CD8-positive, alpha-beta memory T cell (primary cell): ENCODE data around the gene ALAS1. TPM values are rescaled to one million over a fixed set of nuclear protein-coding genes. Genes with fewer than 3 reads are reported as not detected.
A peak's percentile ranks its signal among the peaks of the same experiment; 100 is the strongest.

Experiments
- CTCF ChIA-PET: fragments of 350-600 bp; sonication (Branson Sonifier 250); formaldehyde crosslinking; loops from one replicate; lab custom pipeline; 2021; ENCODE audit warnings: antibody characterized with exemption; lab: Charles Lee
- POLR2A ChIA-PET: fragments of 350-600 bp; sonication (Branson Sonifier 250); formaldehyde crosslinking; loops from one replicate; lab custom pipeline; 2021; ENCODE audit warnings: antibody characterized with exemption; lab: Charles Lee
- DNase-seq, 5 donors: peaks; one replicate each; pipeline versions ENCODE4 v3.0.0 to v3.0.0-alpha.2; 2020 to 2022; ENCODE audit warnings: mixed read lengths in 1 of 5
- H3K27ac ChIP-seq: one replicate; pipeline ENCODE4 v1.7.0; 2013; ENCODE audit warnings: low read depth, mild to moderate bottlenecking, low read length, moderate library complexity
- H3K27me3 ChIP-seq: 2 replicates; pipeline ENCODE4 v1.7.0; 2013; ENCODE audit warnings: low read length, mild to moderate bottlenecking; ENCODE audit not compliant: insufficient read depth, poor library complexity, severe bottlenecking
- H3K36me3 ChIP-seq: 2 replicates; pipeline ENCODE4 v1.7.0; 2013; ENCODE audit warnings: mild to moderate bottlenecking, low read length, moderate library complexity; ENCODE audit not compliant: insufficient read depth
- H3K4me1 ChIP-seq: 2 replicates; pipeline ENCODE4 v1.7.0; 2013; ENCODE audit warnings: mild to moderate bottlenecking, low read length, moderate library complexity; ENCODE audit not compliant: insufficient read depth
- H3K4me3 ChIP-seq: 2 replicates; pipeline ENCODE4 v1.7.0; 2013; ENCODE audit warnings: mild to moderate bottlenecking, low read length
- H3K9me3 ChIP-seq: 2 replicates; pipeline ENCODE4 v1.7.0; 2013; ENCODE audit warnings: mild to moderate bottlenecking, low read length
- H3K27ac Mint-ChIP-seq, 8 donors: one replicate each; pipeline ENCODE4 v1.8.0; 2020 to 2021; ENCODE audit warnings: mixed read lengths in 8 of 8, mild to moderate bottlenecking in 6 of 8, inconsistent platforms in 3 of 8, moderate library complexity in 3 of 8
- H3K27me3 Mint-ChIP-seq, 2 donors: one replicate each; pipeline ENCODE4 v1.8.0; 2020 to 2021; ENCODE audit warnings: mixed read lengths in 2 of 2, mild to moderate bottlenecking in 1 of 2, moderate library complexity in 1 of 2
- H3K36me3 Mint-ChIP-seq, 3 donors: one replicate each; pipeline ENCODE4 v1.8.0; 2020 to 2021; ENCODE audit warnings: mixed read lengths in 3 of 3, inconsistent platforms in 1 of 3, mild to moderate bottlenecking in 1 of 3
- H3K4me1 Mint-ChIP-seq, 3 donors: one replicate each; pipeline ENCODE4 v1.8.0; 2020 to 2021; ENCODE audit warnings: mixed read lengths in 3 of 3, inconsistent platforms in 1 of 3, mild to moderate bottlenecking in 1 of 3
- H3K4me3 Mint-ChIP-seq, 7 donors: one replicate each; pipeline ENCODE4 v1.8.0; 2020 to 2021; ENCODE audit warnings: mixed read lengths in 7 of 7, mild to moderate bottlenecking in 6 of 7, moderate library complexity in 4 of 7, inconsistent platforms in 2 of 7
- H3K9me3 Mint-ChIP-seq, 5 donors: one replicate each; pipeline ENCODE4 v1.8.0; 2020 to 2022; ENCODE audit warnings: mixed read lengths in 5 of 5, mild to moderate bottlenecking in 3 of 5, moderate library complexity in 2 of 5, inconsistent platforms in 1 of 5
- polyA plus RNA-seq: library from polyadenylated mRNA; unstranded; fragments of 300-500 nt; fragmentation: Illumina TruSeq; gene quantifications from one replicate; pipeline ENCODE4 v1.2.3, GENCODE V29; 2021
- total RNA-seq, 2 experiments: library from RNA; stranded (reverse); gene quantifications; one replicate each; pipeline ENCODE4 v1.2.3, GENCODE V29; 2021

Gene ALAS1
- total and polyA plus RNA-seq, 3 experiments from 2014 or later: 32.9 to 73.0 (median 72.2) TPM

- no peaks in the 10 kb centered on the region for H3K36me3 ChIP-seq
- Mint-ChIP-seq H3K4me1 (peaks cover 69 to 91% (median 80%) of the 10 kb centered on the region in 3 donors), H3K36me3 (peaks cover 0 to 55% (median 11%) of the 10 kb centered on the region in 3 donors), H3K27me3 (no peaks in the 10 kb centered on the region), H3K4me3 (peak overlapping the region; percentile 78 to 95 (median 91)), H3K9me3 (no peaks in the 10 kb centered on the region), H3K27ac (peak overlapping the region; percentile 88 to 100 (median 95))
- peak overlapping the region; percentile 82 for H3K4me3 ChIP-seq
- H3K27me3 ChIP-seq: no peaks in the 10 kb centered on the region
- H3K27ac ChIP-seq: peak overlapping the region; percentile 80
- peak in 1 of 5 donors; percentile 41 for DNase-seq
- H3K4me1 ChIP-seq: peaks cover 81% of the 10 kb centered on the region
- POLR2A ChIA-PET: interaction anchor here (0.6 to 2.5 kb wide), 9 partner anchors 9 to 165 kb away, joined by 3 to 12 read pairs (median 3); partner anchors contain the start of genes TWF2 and WDR82
- CTCF ChIA-PET: interaction anchor here (1.1 to 14.4 kb wide), 7 partner anchors 12 to 40 kb away, joined by 3 to 156 read pairs (median 5); partner anchors contain the start of genes GLYCTK and WDR82
- H3K9me3 ChIP-seq: no peaks in the 10 kb centered on the region
These were observed 49.6 kb downstream of the ALAS1 start for GRCh38 chr3:52247409-52248164.

- H3K27ac ChIP-seq: no peak overlapping the region
- Mint-ChIP-seq H3K27me3 (peaks cover 0 to under 1% of the 10 kb centered on the region in 2 donors), H3K4me3 (peak overlapping the region; percentile 68 to 95 (median 89)), H3K36me3 (peaks cover 0 to 57% (median 15%) of the 10 kb centered on the region in 3 donors), H3K9me3 (peaks cover 0 to under 1% (median 0%) of the 10 kb centered on the region in 5 donors), H3K27ac (peak overlapping the region; percentile 88 to 100 (median 94)), H3K4me1 (peaks cover 73 to 93% (median 83%) of the 10 kb centered on the region in 3 donors)
- peaks cover 86% of the 10 kb centered on the region for H3K4me1 ChIP-seq
- POLR2A ChIA-PET: interaction anchor here (0.6 to 2.5 kb wide), 10 partner anchors 9 to 164 kb away, joined by 3 to 12 read pairs (median 3); partner anchors contain the start of genes TWF2 and WDR82
- H3K36me3 ChIP-seq: no peaks in the 10 kb centered on the region
- CTCF ChIA-PET: interaction anchor here (1.1 to 14.4 kb wide), 6 partner anchors 16 to 91 kb away, joined by 3 to 156 read pairs (median 6); partner anchors contain the start of genes GLYCTK and WDR82
- peak in 1 of 5 donors; percentile 47 for DNase-seq
- H3K4me3 ChIP-seq: no peak overlapping the region
- no peaks in the 10 kb centered on the region for H3K27me3 ChIP-seq
- H3K9me3 ChIP-seq: no peaks in the 10 kb centered on the region
These were observed 50.2 kb downstream of the ALAS1 start for GRCh38 chr3:52248165-52248541.

GRCh38 chr3:52248816-52249547, 51.0 kb downstream of the ALAS1 start:
- peak overlapping the region; percentile 88 to 100 (median 96) for H3K27ac Mint-ChIP-seq
- ChIA-PET CTCF (interaction anchor here (1.1 to 14.4 kb wide), 6 partner anchors 17 to 90 kb away, joined by 3 to 156 read pairs (median 6); partner anchors contain the start of genes GLYCTK and WDR82), POLR2A (interaction anchor here (0.7 to 2.5 kb wide), 7 partner anchors 10 to 69 kb away, joined by 3 to 12 read pairs (median 7); partner anchors contain the start of genes TWF2 and WDR82)
- H3K4me3 Mint-ChIP-seq: peak overlapping the region; percentile 5 to 88 (median 52)
- no peaks in the 10 kb centered on the region for H3K27me3 ChIP-seq
- DNase-seq: peak in 2 of 5 donors; percentile 41 to 68
- H3K9me3 Mint-ChIP-seq: peaks cover 0 to 2% (median 0%) of the 10 kb centered on the region in 5 donors
- H3K4me1 Mint-ChIP-seq: peaks cover 73 to 93% (median 84%) of the 10 kb centered on the region in 3 donors
- no peak overlapping the region for H3K4me3 ChIP-seq
- peaks cover 86% of the 10 kb centered on the region for H3K4me1 ChIP-seq
- peaks cover 0 to 65% (median 15%) of the 10 kb centered on the region in 3 donors for H3K36me3 Mint-ChIP-seq
- H3K27me3 Mint-ChIP-seq: peaks cover 0 to 2% of the 10 kb centered on the region in 2 donors
- H3K36me3 ChIP-seq: peaks cover 3% of the 10 kb centered on the region
- H3K27ac ChIP-seq: no peak overlapping the region
- H3K9me3 ChIP-seq: no peaks in the 10 kb centered on the region

- peak in 1 of 5 donors; percentile 41 for DNase-seq
- peaks cover 0 to 2% of the 10 kb centered on the region in 2 donors for H3K27me3 Mint-ChIP-seq
- H3K9me3 ChIP-seq: no peaks in the 10 kb centered on the region
- H3K4me3 ChIP-seq: no peak overlapping the region
- POLR2A ChIA-PET: interaction anchor here (0.7 to 2.5 kb wide), 5 partner anchors 11 to 32 kb away, joined by 4 to 12 read pairs (median 10); partner anchors contain the start of genes TWF2 and WDR82
- peaks cover 0 to 71% (median 15%) of the 10 kb centered on the region in 3 donors for H3K36me3 Mint-ChIP-seq
- no peak overlapping the region for H3K27ac ChIP-seq
- peak overlapping the region in 5 of 7 donors; percentile 8 to 65 (median 16) for H3K4me3 Mint-ChIP-seq
- H3K27ac Mint-ChIP-seq: peak overlapping the region; percentile 86 to 100 (median 94)
- peaks cover 73 to 93% (median 84%) of the 10 kb centered on the region in 3 donors for H3K4me1 Mint-ChIP-seq
- CTCF ChIA-PET: interaction anchor here (1.7 to 14.4 kb wide), 4 partner anchors 10 to 90 kb away, joined by 8 to 156 read pairs (median 48); partner anchors contain the start of genes TWF2 and WDR82
- no peaks in the 10 kb centered on the region for H3K27me3 ChIP-seq
- H3K9me3 Mint-ChIP-seq: peaks cover 0 to 2% (median 0%) of the 10 kb centered on the region in 5 donors
- H3K4me1 ChIP-seq: peaks cover 86% of the 10 kb centered on the region
- H3K36me3 ChIP-seq: peaks cover 10% of the 10 kb centered on the region
These were observed 51.7 kb downstream of the ALAS1 start for GRCh38 chr3:52249683-52250082.

GRCh38 chr3:52250122-52250521, 52.2 kb downstream of the ALAS1 start:
- Mint-ChIP-seq H3K36me3 (peaks cover 0 to 74% (median 15%) of the 10 kb centered on the region in 3 donors), H3K4me1 (peaks cover 71 to 93% (median 84%) of the 10 kb centered on the region in 3 donors), H3K4me3 (peak overlapping the region in 3 of 7 donors; percentile 3 to 63 (median 13)), H3K27ac (peak overlapping the region in 7 of 8 donors; percentile 86 to 100 (median 97)), H3K9me3 (peaks cover 0 to 2% (median 0%) of the 10 kb centered on the region in 5 donors), H3K27me3 (peaks cover 0 to 2% of the 10 kb centered on the region in 2 donors)
- peak in 1 of 5 donors; percentile 28 for DNase-seq
- H3K36me3 ChIP-seq: peaks cover 11% of the 10 kb centered on the region
- POLR2A ChIA-PET: interaction anchor here (0.7 to 4.8 kb wide), 3 partner anchors 21 to 32 kb away, joined by 4 to 86 read pairs (median 7); partner anchors contain the start of gene WDR82
- no peak overlapping the region for H3K27ac ChIP-seq
- peaks cover 86% of the 10 kb centered on the region for H3K4me1 ChIP-seq
- H3K4me3 ChIP-seq: no peak overlapping the region
- H3K9me3 ChIP-seq: no peaks in the 10 kb centered on the region
- CTCF ChIA-PET: interaction anchor here (4.4 to 14.4 kb wide), 3 partner anchors 11 to 30 kb away, joined by 26 to 156 read pairs (median 71); partner anchors contain the start of genes TWF2 and WDR82
- H3K27me3 ChIP-seq: no peaks in the 10 kb centered on the region

GRCh38 chr3:52253314-52254304, 55.6 kb downstream of the ALAS1 start:
- peak overlapping the region; percentile 95 to 100 (median 100) for H3K27ac Mint-ChIP-seq
- peak; percentile 70 to 95 (median 94) for DNase-seq
- peaks cover 0 to 2% (median 0%) of the 10 kb centered on the region in 5 donors for H3K9me3 Mint-ChIP-seq
- H3K4me1 Mint-ChIP-seq: peaks cover 77 to 96% (median 93%) of the 10 kb centered on the region in 3 donors
- Histone ChIP-seq H3K27me3 (no peaks in the 10 kb centered on the region), H3K4me1 (peaks cover 93% of the 10 kb centered on the region), H3K9me3 (no peaks in the 10 kb centered on the region), H3K4me3 (peak overlapping the region; percentile 57), H3K27ac (peak overlapping the region; percentile 77), H3K36me3 (peaks cover 45% of the 10 kb centered on the region)
- POLR2A ChIA-PET: interaction anchor here (0.6 to 4.8 kb wide), 14 partner anchors 9 to 225 kb away, joined by 3 to 86 read pairs (median 8); partner anchors contain the start of genes GLYCTK, POC1A, TWF2 and WDR82
- peaks cover 0 to 2% of the 10 kb centered on the region in 2 donors for H3K27me3 Mint-ChIP-seq
- peaks cover 0 to 84% (median 32%) of the 10 kb centered on the region in 3 donors for H3K36me3 Mint-ChIP-seq
- CTCF ChIA-PET: interaction anchor here (0.6 to 14.4 kb wide), 13 partner anchors 10 to 85 kb away, joined by 3 to 156 read pairs (median 9); partner anchors contain the start of genes GLYCTK, TWF2 and WDR82
- H3K4me3 Mint-ChIP-seq: peak overlapping the region; percentile 76 to 92 (median 89)
